Measurements from ENCODE around the gene ASB1.

Gene ASB1

DNA sequence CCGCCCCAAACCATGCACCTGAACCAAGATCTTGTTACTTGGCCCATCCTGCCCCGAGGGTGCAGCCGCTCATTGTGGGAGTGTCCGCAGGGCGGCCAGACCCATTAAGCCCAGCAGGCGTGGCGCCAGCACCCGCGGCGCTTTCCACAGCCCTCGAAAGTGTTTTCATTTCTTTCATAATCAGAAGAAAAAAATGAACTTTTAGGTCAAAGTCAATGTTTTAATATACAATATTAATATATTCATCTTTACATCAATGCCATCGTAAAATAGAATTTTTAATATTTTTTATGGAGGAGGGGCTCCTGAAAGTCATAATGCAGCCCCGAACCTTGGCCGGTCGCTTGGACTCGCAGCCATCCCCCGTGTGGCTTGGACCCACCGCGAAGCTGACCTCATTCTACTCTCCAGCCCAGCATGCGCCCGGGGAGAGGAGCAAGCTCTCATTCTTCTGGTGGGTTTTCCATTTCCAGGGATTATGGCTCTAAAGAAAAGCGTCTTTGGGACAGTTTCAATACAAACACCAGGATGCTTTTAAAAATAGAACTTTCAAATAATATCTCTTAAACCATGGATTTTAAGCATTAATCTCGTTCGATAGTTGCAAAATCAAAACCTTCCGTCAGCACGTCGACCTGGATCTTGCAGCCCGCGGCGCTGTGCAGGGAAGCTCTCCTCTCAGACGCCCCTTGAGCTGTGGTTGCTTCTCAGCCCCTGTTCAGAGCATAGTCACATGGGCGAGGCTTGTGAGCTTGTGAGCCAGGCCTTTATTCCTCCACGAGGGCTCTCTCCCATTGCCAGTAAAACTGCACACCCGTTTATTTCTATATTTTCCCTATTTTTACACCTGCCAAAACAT, 17.2 kb upstream of the ASB1 start:
- no peak for DNase-seq
- Mint-ChIP-seq H3K27ac (no peak overlapping the region), H3K4me3 (no peak overlapping the region), H3K4me1 (ENCODE audit: low read depth) (peaks cover 8% of the 10 kb centered on the region), H3K9me3 (no peaks in the 10 kb centered on the region), H3K36me3 (ENCODE audit: low read depth) (no peaks in the 10 kb centered on the region), H3K27me3 (no peaks in the 10 kb centered on the region)

DNA sequence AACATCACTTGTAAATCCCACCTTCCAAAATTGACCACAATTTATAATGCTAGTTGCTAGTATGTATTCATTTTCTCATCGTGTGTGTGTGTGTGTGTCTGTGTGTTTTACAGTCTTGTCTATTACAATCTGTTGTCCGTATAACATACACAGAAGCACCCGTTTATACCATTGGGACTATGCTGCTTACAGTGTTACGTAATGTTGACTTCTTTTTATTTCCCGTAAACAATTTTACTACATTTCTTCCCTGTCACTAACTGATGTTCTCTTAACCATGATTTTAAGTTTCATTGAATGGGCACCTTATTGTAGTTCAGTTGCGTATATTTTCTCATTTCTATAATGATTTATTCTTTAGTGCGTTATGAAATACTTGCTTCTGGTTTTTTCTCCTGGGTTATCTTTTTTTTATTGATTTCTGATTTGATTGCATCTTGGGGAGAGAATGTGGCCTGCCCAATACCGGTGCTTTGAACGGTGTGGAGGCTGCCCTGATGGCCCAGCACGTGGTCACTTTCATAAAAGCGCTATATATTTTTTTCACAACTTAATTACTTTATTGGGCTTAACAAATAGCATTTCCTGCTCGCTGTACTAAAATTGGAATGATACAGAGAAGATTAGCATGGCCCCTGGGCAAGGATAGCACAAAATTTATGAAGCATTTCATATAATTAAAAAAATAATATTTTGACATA, 14.5 kb upstream of the ASB1 start:
- no peak overlapping the region for H3K27ac Mint-ChIP-seq
- no peak overlapping the region for H3K4me3 Mint-ChIP-seq
- H3K36me3 Mint-ChIP-seq (ENCODE audit: low read depth), result peaks cover 1% of the 10 kb centered on the region
- DNase-seq, result no peak
- H3K27me3 Mint-ChIP-seq, result no peaks in the 10 kb centered on the region
- H3K4me1 Mint-ChIP-seq (ENCODE audit: low read depth), result peaks cover 9% of the 10 kb centered on the region
- peaks cover 7% of the 10 kb centered on the region for H3K9me3 Mint-ChIP-seq

- Mint-ChIP-seq H3K4me1 (ENCODE audit: low read depth) (peaks cover 10% of the 10 kb centered on the region), H3K36me3 (ENCODE audit: low read depth) (peaks cover 1% of the 10 kb centered on the region)
Observed at GRCh38 chr2:238413368-238413767, 13.4 kb upstream of the ASB1 start.

DNA sequence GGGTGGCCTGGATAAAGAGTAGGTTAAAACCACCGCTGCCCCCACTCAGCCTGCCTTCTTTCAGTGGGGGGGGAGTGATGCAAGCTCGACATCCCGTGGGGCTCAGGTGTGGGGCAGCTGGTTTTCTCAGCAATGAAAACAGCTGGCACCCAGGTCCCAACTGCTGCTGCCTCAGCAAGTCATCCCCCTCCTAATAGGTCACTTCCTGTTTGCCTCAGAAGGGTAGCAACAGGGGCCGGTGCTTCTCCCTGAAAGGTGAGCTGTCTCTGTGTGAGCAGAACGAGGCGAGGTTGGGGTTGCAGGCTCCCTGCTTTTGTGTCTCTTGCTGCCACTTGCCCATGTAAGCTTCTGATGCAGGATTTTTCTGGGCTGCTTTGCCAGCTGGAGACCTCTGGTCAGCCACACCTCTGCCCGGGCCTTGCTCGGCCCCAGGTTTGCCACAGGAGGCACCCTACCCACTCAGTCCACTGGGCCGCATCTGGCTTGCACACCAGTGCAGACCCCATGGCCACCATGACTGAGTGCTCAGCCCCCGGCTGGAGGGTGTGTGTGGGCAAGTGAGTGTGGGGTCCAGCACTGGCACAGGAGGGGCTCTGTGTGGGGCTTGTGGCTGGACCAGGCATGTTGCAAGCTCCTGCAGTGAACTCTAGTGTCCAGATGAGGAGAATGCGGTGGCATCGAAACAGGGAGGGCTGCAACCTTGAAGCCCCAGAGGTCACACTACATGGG, 11.5 kb upstream of the ASB1 start:
- H3K36me3 Mint-ChIP-seq (ENCODE audit: low read depth), result peaks cover 1% of the 10 kb centered on the region
- no peak overlapping the region for H3K27ac Mint-ChIP-seq
- H3K4me3 Mint-ChIP-seq, result no peak overlapping the region

More at GRCh38 chr2:238413368-238413767, 13.4 kb upstream of the ASB1 start:
- Mint-ChIP-seq H3K27ac (no peak overlapping the region), H3K9me3 (peaks cover 7% of the 10 kb centered on the region), H3K4me3 (no peak overlapping the region), H3K27me3 (no peaks in the 10 kb centered on the region)
- no peak for DNase-seq

GRCh38 chr2:238415893-238416292, 10.8 kb upstream of the ASB1 start:
- Mint-ChIP-seq H3K27ac (no peak overlapping the region), H3K4me3 (no peak overlapping the region), H3K4me1 (ENCODE audit: low read depth) (peaks cover 11% of the 10 kb centered on the region), H3K9me3 (peaks cover 7% of the 10 kb centered on the region), H3K27me3 (no peaks in the 10 kb centered on the region), H3K36me3 (ENCODE audit: low read depth) (peaks cover 1% of the 10 kb centered on the region)
- DNase-seq, result no peak

More for the DNA sequence above, 11.5 kb upstream of the ASB1 start:
- peaks cover 11% of the 10 kb centered on the region for H3K4me1 Mint-ChIP-seq (ENCODE audit: low read depth)
- DNase-seq, result no peak
- peaks cover 7% of the 10 kb centered on the region for H3K9me3 Mint-ChIP-seq
- no peaks in the 10 kb centered on the region for H3K27me3 Mint-ChIP-seq

- Mint-ChIP-seq H3K27ac (no peak overlapping the region), H3K9me3 (peaks cover 7% of the 10 kb centered on the region), H3K4me3 (no peak overlapping the region), H3K27me3 (no peaks in the 10 kb centered on the region), H3K36me3 (ENCODE audit: low read depth) (peaks cover 1% of the 10 kb centered on the region), H3K4me1 (ENCODE audit: low read depth) (peaks cover 11% of the 10 kb centered on the region)
- no peak for DNase-seq
Observed at GRCh38 chr2:238418196-238418998, 8.3 kb upstream of the ASB1 start.

DNA sequence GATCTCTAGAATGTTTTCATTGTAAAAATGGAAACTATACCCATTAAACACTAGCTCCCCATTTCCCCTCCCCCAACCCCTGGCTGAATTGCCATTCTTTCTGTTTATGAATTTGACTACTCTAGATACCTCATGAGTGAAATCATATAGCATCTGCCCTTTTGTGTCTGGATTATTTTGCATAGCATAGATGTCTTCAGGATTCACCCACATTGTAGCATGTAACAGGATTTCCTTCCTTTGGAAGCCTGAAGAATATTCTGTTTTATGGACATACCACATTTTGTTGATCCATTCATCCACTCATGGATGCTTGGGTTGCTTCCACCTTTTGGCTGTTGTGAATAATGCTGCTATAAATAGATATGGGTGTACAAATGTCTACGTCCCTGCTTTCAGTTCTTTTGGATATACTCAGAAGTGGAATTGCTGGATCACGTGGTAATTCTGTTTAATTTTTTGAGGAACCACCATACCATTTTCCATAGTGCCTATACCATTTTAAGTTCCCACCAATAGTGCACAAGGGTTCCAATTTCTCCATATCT, 7.7 kb upstream of the ASB1 start:
- no peak for DNase-seq
- Mint-ChIP-seq H3K9me3 (peaks cover 7% of the 10 kb centered on the region), H3K4me3 (no peak overlapping the region), H3K36me3 (ENCODE audit: low read depth) (peaks cover 1% of the 10 kb centered on the region), H3K4me1 (ENCODE audit: low read depth) (peaks cover 11% of the 10 kb centered on the region), H3K27me3 (no peaks in the 10 kb centered on the region), H3K27ac (no peak overlapping the region)

GRCh38 chr2:238420442-238420841, 6.3 kb upstream of the ASB1 start:
- Mint-ChIP-seq H3K4me1 (ENCODE audit: low read depth) (peaks cover 6% of the 10 kb centered on the region), H3K36me3 (ENCODE audit: low read depth) (peaks cover under 1% of the 10 kb centered on the region), H3K9me3 (peaks cover 7% of the 10 kb centered on the region), H3K4me3 (no peak overlapping the region), H3K27ac (no peak overlapping the region), H3K27me3 (no peaks in the 10 kb centered on the region)
- no peak for DNase-seq

DNA sequence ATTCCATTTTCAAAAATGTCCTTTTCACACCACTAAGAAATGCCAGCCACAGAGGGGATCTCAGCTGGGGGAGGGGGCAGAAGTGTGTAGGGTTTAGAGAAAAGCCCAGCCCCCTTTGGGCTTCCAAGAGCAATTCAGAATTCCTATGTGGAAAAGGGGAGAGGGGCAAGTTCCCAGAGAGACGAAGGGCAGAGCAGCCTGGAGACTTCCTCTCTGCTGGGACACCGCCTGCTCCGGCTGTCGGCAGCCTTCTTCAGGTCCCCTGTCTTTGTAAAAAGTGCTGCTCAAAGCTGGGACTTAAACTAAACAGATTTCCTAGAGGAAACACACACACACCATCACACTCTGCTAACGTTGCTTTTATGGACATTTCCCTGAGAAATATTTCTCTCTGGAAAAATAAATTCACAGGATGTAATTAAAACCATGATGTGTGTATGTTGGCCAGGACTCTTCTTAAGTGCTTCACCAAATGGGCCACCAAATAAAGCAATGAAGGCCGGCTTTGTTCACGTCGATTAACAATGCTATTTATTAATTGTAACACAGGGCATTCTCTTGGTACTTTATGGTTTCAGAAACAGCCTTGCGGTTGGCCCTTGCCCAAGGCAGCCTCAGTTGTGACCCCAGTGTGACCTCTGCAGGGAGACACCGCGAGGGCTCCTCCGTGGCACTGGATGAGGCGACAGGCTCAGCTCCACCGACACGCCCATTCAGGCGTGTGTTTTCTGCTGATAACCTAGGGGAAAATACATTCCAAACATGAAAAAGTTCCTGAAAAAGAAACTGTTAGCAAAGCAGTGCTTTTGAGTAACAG, 5.6 kb upstream of the ASB1 start:
- Mint-ChIP-seq H3K36me3 (ENCODE audit: low read depth) (no peaks in the 10 kb centered on the region), H3K4me3 (no peak overlapping the region), H3K27me3 (no peaks in the 10 kb centered on the region), H3K27ac (no peak overlapping the region), H3K4me1 (ENCODE audit: low read depth) (peaks cover 9% of the 10 kb centered on the region), H3K9me3 (peaks cover 3% of the 10 kb centered on the region)
- no peak for DNase-seq

DNA sequence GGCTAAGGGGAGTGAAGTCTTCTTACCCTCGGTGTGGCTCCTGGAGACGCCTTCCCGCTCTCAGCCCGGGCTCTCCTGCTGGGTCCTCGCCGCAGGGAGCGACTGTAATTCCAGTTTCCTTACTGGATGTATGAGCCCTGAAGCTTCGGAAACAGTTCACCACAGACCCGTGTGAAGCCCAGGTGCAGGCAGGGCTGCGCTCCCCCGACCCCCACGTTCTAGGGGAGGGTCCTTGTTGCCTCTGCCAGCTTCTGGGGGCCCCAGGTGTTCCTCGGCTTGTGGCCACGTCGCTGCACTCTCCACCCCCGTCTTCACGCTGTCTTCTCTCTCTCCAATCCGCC, 5.1 kb upstream of the ASB1 start:
- Mint-ChIP-seq H3K4me1 (ENCODE audit: low read depth) (peaks cover 12% of the 10 kb centered on the region), H3K36me3 (ENCODE audit: low read depth) (no peaks in the 10 kb centered on the region), H3K4me3 (no peak overlapping the region), H3K27ac (no peak overlapping the region), H3K27me3 (no peaks in the 10 kb centered on the region), H3K9me3 (no peaks in the 10 kb centered on the region)
- no peak for DNase-seq

- Mint-ChIP-seq H3K27me3 (no peaks in the 10 kb centered on the region), H3K36me3 (ENCODE audit: low read depth) (peaks cover 2% of the 10 kb centered on the region), H3K4me1 (ENCODE audit: low read depth) (peaks cover 12% of the 10 kb centered on the region), H3K4me3 (no peak overlapping the region), H3K9me3 (no peaks in the 10 kb centered on the region), H3K27ac (no peak overlapping the region)
- no peak for DNase-seq
Observed at GRCh38 chr2:238422285-238422684, 4.4 kb upstream of the ASB1 start.

DNA sequence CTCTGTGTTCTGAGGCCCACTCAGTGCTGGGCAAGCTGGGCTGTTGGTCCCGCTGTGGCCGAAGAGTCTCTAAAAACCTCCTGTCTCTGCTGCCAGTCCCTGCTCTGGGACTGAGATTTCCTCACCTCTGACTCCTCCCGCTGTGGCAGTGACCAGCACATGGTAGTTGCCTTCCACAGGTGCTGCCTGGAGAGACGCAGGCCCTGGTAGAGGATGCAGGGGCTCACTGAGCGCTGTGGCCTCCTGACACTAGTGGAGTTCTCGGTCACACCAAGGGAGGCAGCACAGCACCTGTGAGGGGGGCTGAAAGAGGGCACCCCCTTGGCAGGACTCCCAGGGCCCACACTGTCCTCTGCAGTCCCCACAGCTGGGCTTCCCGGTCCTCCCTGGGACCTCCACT, 3.8 kb upstream of the ASB1 start:
- no peak overlapping the region for H3K27ac Mint-ChIP-seq

DNA sequence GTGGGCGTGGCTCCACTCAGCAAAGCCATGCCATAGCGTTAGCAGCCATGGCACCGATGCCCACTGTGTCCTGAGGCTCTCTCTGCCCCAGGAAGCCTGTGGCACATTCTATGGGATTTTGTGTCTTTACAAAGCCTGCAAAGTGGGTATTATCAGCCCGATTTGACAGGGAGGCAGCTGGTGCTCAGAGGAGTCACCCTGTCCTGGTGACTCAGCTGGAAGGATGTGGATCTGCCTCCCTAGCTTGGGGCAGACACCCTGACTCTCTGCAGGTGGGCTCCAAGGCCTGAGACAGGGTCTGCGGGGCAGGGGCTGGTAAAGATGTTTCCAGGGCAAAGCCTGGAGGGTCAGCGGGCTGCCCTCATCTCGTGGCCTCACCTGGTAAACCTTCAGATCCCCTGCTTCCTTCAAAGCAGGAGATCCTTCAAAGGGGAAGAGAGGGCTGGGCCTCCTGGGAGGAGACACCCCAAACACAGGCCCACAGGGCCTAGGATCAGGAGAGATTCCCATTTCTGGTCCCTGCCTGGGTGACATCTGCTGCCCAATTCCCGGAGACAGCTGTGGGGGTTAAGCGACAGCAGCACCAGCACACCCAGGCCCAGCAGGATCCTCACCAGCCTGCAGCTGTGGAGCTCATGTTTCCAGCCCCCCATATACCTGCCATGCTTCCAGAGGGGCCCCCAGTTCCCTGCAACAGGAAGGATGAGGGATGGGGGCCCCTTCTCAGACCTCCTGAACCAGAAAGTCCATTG, 3.0 kb upstream of the ASB1 start:
- H3K4me3 Mint-ChIP-seq, result no peak overlapping the region
- DNase-seq, result no peak
- peaks cover 23% of the 10 kb centered on the region for H3K4me1 Mint-ChIP-seq (ENCODE audit: low read depth)
- peaks cover 15% of the 10 kb centered on the region for H3K36me3 Mint-ChIP-seq (ENCODE audit: low read depth)
- H3K27me3 Mint-ChIP-seq, result no peaks in the 10 kb centered on the region
- H3K9me3 Mint-ChIP-seq, result no peaks in the 10 kb centered on the region
- no peak overlapping the region for H3K27ac Mint-ChIP-seq

More for the DNA sequence above, 3.8 kb upstream of the ASB1 start:
- peaks cover 8% of the 10 kb centered on the region for H3K36me3 Mint-ChIP-seq (ENCODE audit: low read depth)
- H3K27me3 Mint-ChIP-seq, result no peaks in the 10 kb centered on the region
- no peaks in the 10 kb centered on the region for H3K9me3 Mint-ChIP-seq
- no peak for DNase-seq
- H3K4me3 Mint-ChIP-seq, result no peak overlapping the region
- H3K4me1 Mint-ChIP-seq (ENCODE audit: low read depth), result peaks cover 17% of the 10 kb centered on the region

Data from activated T-cell treated with anti-CD3 and anti-CD28 coated beads, Interleukin-2, amount 50 U/mL, for 24 hours (primary cell).